ENCODE measurements around the gene TLCD5. TPM values are rescaled to one million over a fixed set of nuclear protein-coding genes. Genes with fewer than 3 reads are reported as not detected.

TLCD5 gene
- total RNA-seq, 2 donors from 2014 or later, result 13.8 to 20.1 TPM

- Histone ChIP-seq H3K9ac (ENCODE audit: extremely low read depth, low read length, poor library complexity, severe bottlenecking) (no peak overlapping the region), H3K9me3 (ENCODE audit: control insufficient read depth, low read length) (no peaks in the 10 kb centered on the region), H3K27me3 (ENCODE audit: control insufficient read depth, insufficient read depth, low read length, poor library complexity, severe bottlenecking) (no peaks in the 10 kb centered on the region), H3K27ac (ENCODE audit: low read depth, low read length) (no peak overlapping the region), H3K36me3 (ENCODE audit: control insufficient read depth, insufficient read depth, low read length) (no peaks in the 10 kb centered on the region), H3K4me3 (ENCODE audit: low read length) (no peak overlapping the region), H3K4me1 (ENCODE audit: control insufficient read depth, insufficient read depth, low read length) (peaks cover 5% of the 10 kb centered on the region)
- Mint-ChIP-seq H3K4me1 (peaks cover 8% of the 10 kb centered on the region), H3K9me3 (no peaks in the 10 kb centered on the region), H3K36me3 (ENCODE audit: low read depth) (no peaks in the 10 kb centered on the region), H3K27me3 (ENCODE audit: insufficient read depth) (no peaks in the 10 kb centered on the region), H3K4me3 (no peak overlapping the region), H3K27ac (no peak overlapping the region)
- DNase-seq, result no peak
- no peak for TF ChIP-seq CTCF (conservative IDR thresholded peaks at IDR 0.05)
- 90 to 91% methylated on average over 2 to 3 of the region's 4 CpGs for WGBS, 2 experiments (ENCODE audit: insufficient coverage in 1 of 2, insufficient read length in 1 of 2)
These were observed 39.8 kb upstream of the TLCD5 start for GRCh38 chr11:120285256-120285655.

- no peaks in the 10 kb centered on the region for H3K4me1 ChIP-seq (ENCODE audit: control insufficient read depth, insufficient read depth, low read length)
- H3K9me3 Mint-ChIP-seq, result no peaks in the 10 kb centered on the region
- H3K27me3 Mint-ChIP-seq (ENCODE audit: insufficient read depth), result peaks cover 9% of the 10 kb centered on the region
- 84 to 100% methylated on average over 2 of the region's 2 CpGs for WGBS, 2 experiments (ENCODE audit: insufficient coverage in 1 of 2, insufficient read length in 1 of 2)
- H3K4me3 ChIP-seq (ENCODE audit: low read length), result no peak overlapping the region
- no peaks in the 10 kb centered on the region for H3K36me3 ChIP-seq (ENCODE audit: control insufficient read depth, insufficient read depth, low read length)
- no peaks in the 10 kb centered on the region for H3K9me3 ChIP-seq (ENCODE audit: control insufficient read depth, low read length)
- no peak overlapping the region for H3K4me3 Mint-ChIP-seq
- H3K9ac ChIP-seq (ENCODE audit: extremely low read depth, low read length, poor library complexity, severe bottlenecking), result no peak overlapping the region
- DNase-seq, result no peak
- H3K4me1 Mint-ChIP-seq, result no peaks in the 10 kb centered on the region
- no peak overlapping the region for H3K27ac Mint-ChIP-seq
- H3K27ac ChIP-seq (ENCODE audit: low read depth, low read length), result no peak overlapping the region
- TF ChIP-seq CTCF (conservative IDR thresholded peaks at IDR 0.05), result no peak
- peaks cover 9% of the 10 kb centered on the region for H3K27me3 ChIP-seq (ENCODE audit: control insufficient read depth, insufficient read depth, low read length, poor library complexity, severe bottlenecking)
- H3K36me3 Mint-ChIP-seq (ENCODE audit: low read depth), result no peaks in the 10 kb centered on the region
These were observed 37.1 kb upstream of the TLCD5 start for GRCh38 chr11:120288021-120288420.

- H3K4me1 Mint-ChIP-seq, result no peaks in the 10 kb centered on the region
- H3K9ac ChIP-seq (ENCODE audit: extremely low read depth, low read length, poor library complexity, severe bottlenecking), result no peak overlapping the region
- TF ChIP-seq CTCF (conservative IDR thresholded peaks at IDR 0.05), result no peak
- no peak overlapping the region for H3K4me3 ChIP-seq (ENCODE audit: low read length)
- DNase-seq, result no peak
- H3K9me3 Mint-ChIP-seq, result no peaks in the 10 kb centered on the region
- H3K27me3 ChIP-seq (ENCODE audit: control insufficient read depth, insufficient read depth, low read length, poor library complexity, severe bottlenecking), result peaks cover 23% of the 10 kb centered on the region
- H3K36me3 Mint-ChIP-seq (ENCODE audit: low read depth), result no peaks in the 10 kb centered on the region
- H3K27ac ChIP-seq (ENCODE audit: low read depth, low read length), result no peak overlapping the region
- no peaks in the 10 kb centered on the region for H3K36me3 ChIP-seq (ENCODE audit: control insufficient read depth, insufficient read depth, low read length)
- H3K27me3 Mint-ChIP-seq (ENCODE audit: insufficient read depth), result peaks cover 22% of the 10 kb centered on the region
- H3K4me3 Mint-ChIP-seq, result no peak overlapping the region
- no peaks in the 10 kb centered on the region for H3K9me3 ChIP-seq (ENCODE audit: control insufficient read depth, low read length)
- no peak overlapping the region for H3K27ac Mint-ChIP-seq
- 81 to 87% methylated on average over 6 to 9 of the region's 9 CpGs for WGBS, 2 experiments (ENCODE audit: insufficient coverage in 1 of 2, insufficient read length in 1 of 2)
- H3K4me1 ChIP-seq (ENCODE audit: control insufficient read depth, insufficient read depth, low read length), result no peaks in the 10 kb centered on the region
These were observed 35.7 kb upstream of the TLCD5 start for GRCh38 chr11:120289426-120289825.

All from endodermal cell (in vitro differentiated cells).